CD8-positive, alpha-beta memory T cell (primary cell): ENCODE measurements around the gene PDE4A. TPM values are rescaled to one million over a fixed set of nuclear protein-coding genes. Genes with fewer than 3 reads are reported as not detected.
A peak's percentile ranks its signal among the peaks of the same experiment; 100 is the strongest.

Source experiments
- CTCF ChIA-PET: fragments of 350-600 bp; sonication (Branson Sonifier 250); formaldehyde crosslinking; loops from one replicate; lab custom pipeline; 2021; ENCODE audit warnings: antibody characterized with exemption; lab: Charles Lee
- POLR2A ChIA-PET: fragments of 350-600 bp; sonication (Branson Sonifier 250); formaldehyde crosslinking; loops from one replicate; lab custom pipeline; 2021; ENCODE audit warnings: antibody characterized with exemption; lab: Charles Lee
- DNase-seq, 5 donors: peaks; one replicate each; pipeline versions ENCODE4 v3.0.0 to v3.0.0-alpha.2; 2020 to 2022; ENCODE audit warnings: mixed read lengths in 1 of 5
- H3K27ac ChIP-seq: one replicate; pipeline ENCODE4 v1.7.0; 2013; ENCODE audit warnings: low read depth, mild to moderate bottlenecking, low read length, moderate library complexity
- H3K27me3 ChIP-seq: 2 replicates; pipeline ENCODE4 v1.7.0; 2013; ENCODE audit warnings: low read length, mild to moderate bottlenecking; ENCODE audit not compliant: insufficient read depth, poor library complexity, severe bottlenecking
- H3K36me3 ChIP-seq: 2 replicates; pipeline ENCODE4 v1.7.0; 2013; ENCODE audit warnings: mild to moderate bottlenecking, low read length, moderate library complexity; ENCODE audit not compliant: insufficient read depth
- H3K4me1 ChIP-seq: 2 replicates; pipeline ENCODE4 v1.7.0; 2013; ENCODE audit warnings: mild to moderate bottlenecking, low read length, moderate library complexity; ENCODE audit not compliant: insufficient read depth
- H3K4me3 ChIP-seq: 2 replicates; pipeline ENCODE4 v1.7.0; 2013; ENCODE audit warnings: mild to moderate bottlenecking, low read length
- H3K9me3 ChIP-seq: 2 replicates; pipeline ENCODE4 v1.7.0; 2013; ENCODE audit warnings: mild to moderate bottlenecking, low read length
- H3K27ac Mint-ChIP-seq, 8 donors: one replicate each; pipeline ENCODE4 v1.8.0; 2020 to 2021; ENCODE audit warnings: mixed read lengths in 8 of 8, mild to moderate bottlenecking in 6 of 8, inconsistent platforms in 3 of 8, moderate library complexity in 3 of 8
- H3K27me3 Mint-ChIP-seq, 2 donors: one replicate each; pipeline ENCODE4 v1.8.0; 2020 to 2021; ENCODE audit warnings: mixed read lengths in 2 of 2, mild to moderate bottlenecking in 1 of 2, moderate library complexity in 1 of 2
- H3K36me3 Mint-ChIP-seq, 3 donors: one replicate each; pipeline ENCODE4 v1.8.0; 2020 to 2021; ENCODE audit warnings: mixed read lengths in 3 of 3, inconsistent platforms in 1 of 3, mild to moderate bottlenecking in 1 of 3
- H3K4me1 Mint-ChIP-seq, 3 donors: one replicate each; pipeline ENCODE4 v1.8.0; 2020 to 2021; ENCODE audit warnings: mixed read lengths in 3 of 3, inconsistent platforms in 1 of 3, mild to moderate bottlenecking in 1 of 3
- H3K4me3 Mint-ChIP-seq, 7 donors: one replicate each; pipeline ENCODE4 v1.8.0; 2020 to 2021; ENCODE audit warnings: mixed read lengths in 7 of 7, mild to moderate bottlenecking in 6 of 7, moderate library complexity in 4 of 7, inconsistent platforms in 2 of 7
- H3K9me3 Mint-ChIP-seq, 5 donors: one replicate each; pipeline ENCODE4 v1.8.0; 2020 to 2022; ENCODE audit warnings: mixed read lengths in 5 of 5, mild to moderate bottlenecking in 3 of 5, moderate library complexity in 2 of 5, inconsistent platforms in 1 of 5
- polyA plus RNA-seq: library from polyadenylated mRNA; unstranded; fragments of 300-500 nt; fragmentation: Illumina TruSeq; gene quantifications from one replicate; pipeline ENCODE4 v1.2.3, GENCODE V29; 2021
- total RNA-seq, 2 experiments: library from RNA; stranded (reverse); gene quantifications; one replicate each; pipeline ENCODE4 v1.2.3, GENCODE V29; 2021

The PDE4A gene
- total and polyA plus RNA-seq, 3 experiments from 2014 or later = 7.5 to 22.2 (median 21.6) TPM

DNA sequence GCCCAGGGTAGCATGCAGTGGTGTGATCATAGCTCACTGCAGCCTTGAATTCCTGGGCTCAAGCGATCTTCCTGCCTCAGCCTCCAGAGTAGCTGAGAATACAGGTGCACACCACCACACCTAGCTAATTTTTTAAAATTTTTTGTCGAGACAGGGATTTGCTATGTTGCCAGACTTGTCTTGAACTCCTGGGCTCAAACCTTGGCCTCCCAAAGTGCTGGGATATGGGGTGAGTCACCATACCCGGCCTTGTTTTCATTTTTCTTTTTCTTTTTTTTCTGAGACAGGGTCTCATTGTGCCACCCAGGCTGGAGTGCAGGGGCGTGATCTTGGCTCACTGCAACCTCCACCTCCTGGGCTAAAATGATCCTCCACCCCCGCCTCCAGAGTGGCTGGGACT is 44.1 kb downstream of the PDE4A start:
- no peaks in the 10 kb centered on the region for H3K27me3 ChIP-seq
- H3K4me3 ChIP-seq = no peak overlapping the region
- H3K27ac ChIP-seq = no peak overlapping the region
- no peaks in the 10 kb centered on the region for H3K9me3 Mint-ChIP-seq
- H3K9me3 ChIP-seq = no peaks in the 10 kb centered on the region
- H3K4me1 Mint-ChIP-seq = peaks cover 2 to 10% (median 5%) of the 10 kb centered on the region in 3 donors
- H3K4me3 Mint-ChIP-seq = peak overlapping the region in 1 of 7 donors; percentile 27
- peaks cover 7% of the 10 kb centered on the region for H3K4me1 ChIP-seq
- ChIA-PET POLR2A (no interaction called here), CTCF (no interaction called here)
- H3K36me3 ChIP-seq = no peaks in the 10 kb centered on the region
- no peak overlapping the region for H3K27ac Mint-ChIP-seq
- no peaks in the 10 kb centered on the region for H3K27me3 Mint-ChIP-seq
- H3K36me3 Mint-ChIP-seq = peaks cover 2 to 22% (median 3%) of the 10 kb centered on the region in 3 donors
- no peak for DNase-seq

DNA sequence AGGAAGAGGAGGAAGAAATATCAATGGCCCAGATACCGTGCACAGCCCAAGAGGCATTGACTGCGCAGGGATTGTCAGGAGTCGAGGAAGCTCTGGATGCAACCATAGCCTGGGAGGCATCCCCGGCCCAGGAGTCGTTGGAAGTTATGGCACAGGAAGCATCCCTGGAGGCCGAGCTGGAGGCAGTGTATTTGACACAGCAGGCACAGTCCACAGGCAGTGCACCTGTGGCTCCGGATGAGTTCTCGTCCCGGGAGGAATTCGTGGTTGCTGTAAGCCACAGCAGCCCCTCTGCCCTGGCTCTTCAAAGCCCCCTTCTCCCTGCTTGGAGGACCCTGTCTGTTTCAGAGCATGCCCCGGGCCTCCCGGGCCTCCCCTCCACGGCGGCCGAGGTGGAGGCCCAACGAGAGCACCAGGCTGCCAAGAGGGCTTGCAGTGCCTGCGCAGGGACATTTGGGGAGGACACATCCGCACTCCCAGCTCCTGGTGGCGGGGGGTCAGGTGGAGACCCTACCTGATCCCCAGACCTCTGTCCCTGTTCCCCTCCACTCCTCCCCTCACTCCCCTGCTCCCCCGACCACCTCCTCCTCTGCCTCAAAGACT is 46.9 kb downstream of the PDE4A start:
- ChIA-PET CTCF (no interaction called here), POLR2A (interaction anchor here (0.6 kb wide), 1 partner anchor 147 kb away, joined by 7 read pairs; no protein-coding TSS in a partner anchor)
- H3K9me3 Mint-ChIP-seq = no peaks in the 10 kb centered on the region
- peaks cover 2 to 22% (median 3%) of the 10 kb centered on the region in 3 donors for H3K36me3 Mint-ChIP-seq
- no peaks in the 10 kb centered on the region for H3K36me3 ChIP-seq
- H3K4me1 ChIP-seq = no peaks in the 10 kb centered on the region
- H3K9me3 ChIP-seq = no peaks in the 10 kb centered on the region
- no peak overlapping the region for H3K4me3 ChIP-seq
- DNase-seq = no peak
- H3K27me3 ChIP-seq = no peaks in the 10 kb centered on the region
- no peak overlapping the region for H3K27ac ChIP-seq
- no peak overlapping the region for H3K27ac Mint-ChIP-seq
- H3K4me1 Mint-ChIP-seq = no peaks in the 10 kb centered on the region
- no peaks in the 10 kb centered on the region for H3K27me3 Mint-ChIP-seq
- no peak overlapping the region for H3K4me3 Mint-ChIP-seq

DNA sequence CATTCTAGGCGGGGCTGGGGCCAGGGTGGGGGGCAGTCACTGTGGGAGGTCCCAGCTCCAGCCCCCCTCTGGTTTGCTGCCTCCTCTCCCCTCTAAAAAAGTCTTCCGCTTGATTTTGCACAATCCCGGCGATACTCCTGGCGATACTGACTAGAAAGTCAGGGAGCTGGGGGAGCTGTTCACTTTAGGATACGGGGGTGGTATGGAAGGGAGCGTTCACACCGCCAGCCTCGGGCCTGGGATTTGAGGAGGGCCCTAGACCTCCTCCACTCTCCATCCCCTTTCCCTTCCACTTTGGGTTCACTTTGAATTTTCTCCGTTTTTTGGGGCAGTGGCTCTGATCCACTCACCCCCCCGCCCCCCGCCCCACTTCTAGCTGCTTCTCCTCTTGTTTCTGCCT is 47.8 kb downstream of the PDE4A start:
- DNase-seq = no peak
- H3K36me3 Mint-ChIP-seq = peaks cover 2 to 20% (median 3%) of the 10 kb centered on the region in 3 donors
- Histone ChIP-seq H3K27ac (no peak overlapping the region), H3K27me3 (no peaks in the 10 kb centered on the region), H3K4me3 (no peak overlapping the region), H3K9me3 (no peaks in the 10 kb centered on the region), H3K36me3 (no peaks in the 10 kb centered on the region), H3K4me1 (no peaks in the 10 kb centered on the region)
- no peaks in the 10 kb centered on the region for H3K9me3 Mint-ChIP-seq
- H3K4me1 Mint-ChIP-seq = peaks cover 0 to under 1% (median 0%) of the 10 kb centered on the region in 3 donors
- no peak overlapping the region for H3K27ac Mint-ChIP-seq
- ChIA-PET POLR2A (no interaction called here), CTCF (no interaction called here)
- no peak overlapping the region for H3K4me3 Mint-ChIP-seq
- no peaks in the 10 kb centered on the region for H3K27me3 Mint-ChIP-seq

DNA sequence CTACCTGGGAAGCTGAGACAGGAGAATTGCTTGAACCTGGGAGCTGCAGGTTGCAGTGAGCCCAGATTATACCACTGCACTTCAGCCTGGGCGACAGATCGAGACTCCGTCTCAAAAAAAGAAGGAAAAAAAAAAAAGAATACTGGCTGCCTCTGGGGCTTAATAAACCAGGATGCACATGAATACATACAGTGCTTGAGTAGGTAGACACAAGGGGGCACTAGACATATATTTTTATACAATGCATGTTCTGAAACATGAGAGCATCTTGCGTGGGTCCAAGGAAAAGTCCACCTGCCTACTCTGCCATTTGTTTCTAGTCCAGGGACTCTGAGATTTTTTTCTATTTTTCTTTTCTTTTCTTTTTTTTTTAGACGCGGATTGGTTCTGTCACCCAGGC is 51.6 kb downstream of the PDE4A start:
- DNase-seq = no peak
- POLR2A ChIA-PET = interaction anchor here (0.6 kb wide), 1 partner anchor 10 kb away, joined by 4 read pairs; no protein-coding TSS in a partner anchor

DNA sequence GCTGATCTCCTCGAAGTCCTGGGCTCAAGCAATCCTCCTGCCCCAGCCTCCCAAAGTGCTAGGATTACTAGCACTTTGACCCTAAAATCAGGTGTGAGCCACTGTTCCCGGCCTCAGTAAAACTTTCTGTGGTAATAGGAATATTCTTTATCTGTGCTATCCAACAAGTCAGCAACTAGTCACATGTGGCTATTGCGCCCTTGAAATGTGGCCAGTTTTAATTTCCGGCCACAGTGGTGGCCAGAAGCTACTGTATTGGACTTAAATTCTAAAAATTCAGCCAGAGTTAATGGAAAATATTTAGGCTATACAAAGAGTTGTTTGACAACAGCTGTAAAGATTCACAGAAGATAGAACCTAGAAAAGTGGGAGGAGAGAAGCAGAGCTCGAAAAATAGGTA is 52.9 kb downstream of the PDE4A start:
- ChIA-PET POLR2A (no interaction called here), CTCF (interaction anchor here (1.3 to 1.5 kb wide), 2 partner anchors 12 to 171 kb away, joined by 3 to 6 read pairs; no protein-coding TSS in a partner anchor)
- H3K9me3 Mint-ChIP-seq = no peaks in the 10 kb centered on the region
- no peak overlapping the region for H3K27ac Mint-ChIP-seq
- H3K36me3 Mint-ChIP-seq = peaks cover 0 to 4% (median 0%) of the 10 kb centered on the region in 3 donors
- H3K4me3 Mint-ChIP-seq = no peak overlapping the region
- Histone ChIP-seq H3K4me3 (no peak overlapping the region), H3K4me1 (peaks cover 1% of the 10 kb centered on the region), H3K27me3 (no peaks in the 10 kb centered on the region), H3K36me3 (no peaks in the 10 kb centered on the region), H3K9me3 (no peaks in the 10 kb centered on the region), H3K27ac (no peak overlapping the region)
- no peak for DNase-seq
- H3K4me1 Mint-ChIP-seq = peaks cover under 1 to 4% (median 3%) of the 10 kb centered on the region in 3 donors
- H3K27me3 Mint-ChIP-seq = no peaks in the 10 kb centered on the region

More for the DNA sequence above, 51.6 kb downstream of the PDE4A start:
- Mint-ChIP-seq H3K27me3 (no peaks in the 10 kb centered on the region), H3K4me1 (peaks cover 0 to 4% (median 0%) of the 10 kb centered on the region in 3 donors), H3K36me3 (peaks cover under 1 to 5% (median under 1%) of the 10 kb centered on the region in 3 donors), H3K4me3 (no peak overlapping the region), H3K9me3 (no peaks in the 10 kb centered on the region), H3K27ac (no peak overlapping the region)
- no peak overlapping the region for H3K4me3 ChIP-seq
- H3K27me3 ChIP-seq = no peaks in the 10 kb centered on the region
- H3K4me1 ChIP-seq = no peaks in the 10 kb centered on the region
- H3K27ac ChIP-seq = no peak overlapping the region
- no peaks in the 10 kb centered on the region for H3K9me3 ChIP-seq
- H3K36me3 ChIP-seq = no peaks in the 10 kb centered on the region
- CTCF ChIA-PET = interaction anchor here (0.9 kb wide), 1 partner anchor 364 kb away, joined by 3 read pairs; the partner anchor contains the start of gene TMED1

DNA sequence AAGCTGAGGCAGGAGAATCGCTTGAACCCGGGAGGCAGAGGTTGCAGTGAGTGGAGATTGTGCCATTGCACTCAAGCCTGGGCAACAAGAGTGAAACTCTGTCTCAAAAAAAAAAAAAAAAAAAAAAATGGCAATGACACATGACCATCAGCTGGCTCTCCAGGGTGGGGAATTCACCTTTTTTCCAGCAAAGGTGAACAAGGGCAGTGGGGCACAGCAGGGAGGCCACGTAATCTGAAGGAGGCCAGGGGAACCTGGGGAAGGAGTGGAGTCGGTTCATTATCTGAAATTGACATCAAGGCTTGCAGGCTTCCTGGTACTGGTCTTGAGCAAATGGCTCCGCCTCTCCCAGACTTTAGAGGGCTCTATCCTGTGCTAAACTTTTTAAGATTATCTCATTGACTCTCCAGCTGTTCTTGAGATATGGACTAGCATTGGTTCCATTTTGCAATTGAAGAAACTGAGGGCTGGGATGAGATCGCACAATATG is 54.7 kb downstream of the PDE4A start:
- Mint-ChIP-seq H3K27ac (no peak overlapping the region), H3K9me3 (no peaks in the 10 kb centered on the region), H3K4me1 (peaks cover 10 to 18% (median 12%) of the 10 kb centered on the region in 3 donors), H3K27me3 (no peaks in the 10 kb centered on the region), H3K36me3 (no peaks in the 10 kb centered on the region), H3K4me3 (no peak overlapping the region)
- no peak overlapping the region for H3K4me3 ChIP-seq
- POLR2A ChIA-PET = no interaction called here
- H3K27me3 ChIP-seq = no peaks in the 10 kb centered on the region
- H3K4me1 ChIP-seq = peaks cover 15% of the 10 kb centered on the region
- CTCF ChIA-PET = no interaction called here
- no peak overlapping the region for H3K27ac ChIP-seq
- no peaks in the 10 kb centered on the region for H3K9me3 ChIP-seq
- no peaks in the 10 kb centered on the region for H3K36me3 ChIP-seq
- DNase-seq = no peak

DNA sequence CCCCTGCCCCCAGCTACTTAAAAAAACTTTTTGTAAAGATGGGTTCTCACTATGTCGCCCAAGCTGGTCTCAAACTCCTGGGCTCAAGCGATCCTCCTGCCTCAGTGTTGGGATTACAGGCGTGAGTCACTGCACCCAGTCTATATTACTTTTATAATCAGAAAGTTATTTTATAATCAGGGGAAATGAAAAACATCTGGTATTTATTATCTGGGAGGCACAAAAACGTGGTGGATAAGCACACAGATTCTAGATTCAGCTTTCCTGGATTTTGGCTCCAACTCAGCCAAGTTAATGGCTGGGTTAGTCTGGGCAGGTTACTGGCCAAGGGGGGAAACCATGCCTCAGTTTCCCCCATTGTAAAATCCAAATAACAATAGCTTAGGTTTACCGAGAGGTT is 58.1 kb downstream of the PDE4A start:
- H3K36me3 ChIP-seq = no peaks in the 10 kb centered on the region
- H3K27ac ChIP-seq = no peak overlapping the region
- no peaks in the 10 kb centered on the region for H3K27me3 ChIP-seq
- no peaks in the 10 kb centered on the region for H3K36me3 Mint-ChIP-seq
- H3K27me3 Mint-ChIP-seq = no peaks in the 10 kb centered on the region
- H3K9me3 ChIP-seq = no peaks in the 10 kb centered on the region
- H3K9me3 Mint-ChIP-seq = no peaks in the 10 kb centered on the region
- H3K4me3 ChIP-seq = peak overlapping the region; percentile 29
- H3K27ac Mint-ChIP-seq = peak overlapping the region in 4 of 8 donors; percentile 17 to 63 (median 40)
- H3K4me1 ChIP-seq = peaks cover 15% of the 10 kb centered on the region
- peak overlapping the region in 5 of 7 donors; percentile 14 to 74 (median 59) for H3K4me3 Mint-ChIP-seq
- peaks cover 10 to 20% (median 11%) of the 10 kb centered on the region in 3 donors for H3K4me1 Mint-ChIP-seq
- CTCF ChIA-PET = interaction anchor here (0.7 to 1.9 kb wide), 10 partner anchors 9 to 207 kb away, joined by 3 to 7 read pairs (median 3); partner anchors contain the start of genes CDC37, ICAM1, PDE4A and RAVER1
- no peak for DNase-seq
- POLR2A ChIA-PET = no interaction called here

DNA sequence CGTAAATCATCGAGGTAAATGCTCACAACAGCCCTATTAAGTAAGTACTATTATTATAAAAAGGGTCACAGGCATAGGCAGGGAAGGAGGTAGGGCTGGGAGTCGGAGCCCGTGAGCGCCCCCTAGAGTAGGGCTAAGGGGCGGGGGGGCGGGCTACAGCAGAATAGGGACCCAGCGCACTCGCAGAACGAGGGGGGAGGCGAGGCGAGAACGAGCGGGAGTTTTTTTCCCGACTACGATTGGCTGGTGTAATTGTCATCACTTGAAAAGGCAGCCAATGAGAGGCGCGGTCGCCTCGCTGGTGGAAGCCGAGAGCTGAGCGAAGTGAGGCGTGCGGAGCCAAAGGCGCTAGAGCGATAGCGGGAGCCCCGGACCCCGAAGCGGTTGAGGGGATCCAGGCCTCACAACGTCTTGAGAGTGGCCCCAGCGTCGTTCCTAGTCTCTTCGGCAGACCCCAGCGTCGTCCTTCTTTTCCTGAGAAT is 58.6 kb downstream of the PDE4A start:
- Histone ChIP-seq H3K36me3 (no peaks in the 10 kb centered on the region), H3K27ac (no peak overlapping the region), H3K9me3 (no peaks in the 10 kb centered on the region), H3K4me3 (peak overlapping the region; percentile 46), H3K4me1 (peaks cover 15% of the 10 kb centered on the region), H3K27me3 (no peaks in the 10 kb centered on the region)
- ChIA-PET CTCF (interaction anchor here (0.7 to 1.9 kb wide), 10 partner anchors 9 to 208 kb away, joined by 3 to 7 read pairs (median 3); partner anchors contain the start of genes CDC37, ICAM1, PDE4A and RAVER1), POLR2A (no interaction called here)
- Mint-ChIP-seq H3K36me3 (no peaks in the 10 kb centered on the region), H3K4me3 (peak overlapping the region; percentile 56 to 74 (median 68)), H3K27me3 (no peaks in the 10 kb centered on the region), H3K4me1 (peaks cover 10 to 22% (median 12%) of the 10 kb centered on the region in 3 donors), H3K27ac (peak overlapping the region in 7 of 8 donors; percentile 63 to 92 (median 85)), H3K9me3 (no peaks in the 10 kb centered on the region)
- peak; percentile 84 to 90 (median 87) for DNase-seq
